HEK293 (cell line): ENCODE data around the gene FIP1L1.

Experiments
- CTCF ChIA-PET: fragments of 350-600 bp; formaldehyde crosslinking; extraction: SDS; loops from one replicate; lab custom pipeline; 2021; ENCODE audit warnings: antibody characterized with exemption; lab: Yijun Ruan, JAX
- POLR2A ChIA-PET: fragments of 300-600 bp; formaldehyde crosslinking; extraction: SDS; loops from one replicate; lab custom pipeline; 2020; ENCODE audit warnings: antibody characterized with exemption, inconsistent platforms; lab: Yijun Ruan, JAX
- H3K27ac ChIP-seq: fragments of 200-500 bp; sonication (Bioruptor generic); 2 replicates; pipeline ENCODE4 v1.5.1; 2014; ENCODE audit warnings: low read depth, low read length, control low read depth, inconsistent platforms; ENCODE audit errors: extremely low read depth
- H3K36me3 ChIP-seq, 2 experiments: fragments of 200-500 bp in 1 of 2; sonication (Bioruptor generic) in 1 of 2; 1 replicate in 1 of 2; 2 replicates in 1 of 2; pipeline ENCODE4 v1.5.1; 2014 to 2017; ENCODE audit warnings: inconsistent platforms in 2 of 2, low read length in 2 of 2; ENCODE audit not compliant: control insufficient read depth in 2 of 2, insufficient read depth in 1 of 2
- H3K4me1 ChIP-seq: fragments of 200-500 bp; sonication (Bioruptor generic); 2 replicates; pipeline ENCODE4 v1.5.1; 2014; ENCODE audit warnings: mild to moderate bottlenecking, low read length, inconsistent platforms; ENCODE audit not compliant: control insufficient read depth, insufficient read depth
- H3K4me3 ChIP-seq: 2 replicates; pipeline ENCODE4 v1.5.1; 2011; ENCODE audit warnings: low read depth, mild to moderate bottlenecking, control low read depth, low read length, moderate library complexity
- H3K9me3 ChIP-seq: fragments of 200-500 bp; sonication (Bioruptor generic); 2 replicates; pipeline ENCODE4 v1.5.1; 2014; ENCODE audit warnings: low read depth, low read length, inconsistent platforms; ENCODE audit not compliant: control insufficient read depth, insufficient read depth
- AEBP2 ChIP-seq: fragments of 450-650 bp; formaldehyde crosslinking; IDR thresholded peaks from 2 replicates; pipeline ENCODE4 v1.5.1; 2016; ENCODE audit warnings: missing biosample characterization, missing genetic modification characterization, borderline replicate concordance
- BCL6B ChIP-seq: fragments of 450-650 bp; formaldehyde crosslinking; IDR thresholded peaks from 2 replicates; pipeline ENCODE4 v1.5.1; 2017; ENCODE audit warnings: missing biosample characterization, missing genetic modification characterization
- EGR2 ChIP-seq: fragments of 450-650 bp; formaldehyde crosslinking; IDR thresholded peaks from 2 replicates; pipeline ENCODE4 v1.5.1; 2016; ENCODE audit warnings: low read depth, missing biosample characterization, missing genetic modification characterization
- GLIS1 ChIP-seq: fragments of 450-650 bp; formaldehyde crosslinking; IDR thresholded peaks from 2 replicates; pipeline ENCODE4 v1.5.1; 2016; ENCODE audit warnings: missing biosample characterization, missing genetic modification characterization
- KLF10 ChIP-seq: fragments of 450-650 bp; IDR thresholded peaks from 2 replicates; pipeline ENCODE4 v1.5.1; 2018; ENCODE audit warnings: missing biosample characterization, mild to moderate bottlenecking, missing genetic modification characterization
- KLF16 ChIP-seq: fragments of 450-650 bp; formaldehyde crosslinking; IDR thresholded peaks from 2 replicates; pipeline ENCODE4 v1.5.1; 2017; ENCODE audit warnings: missing biosample characterization, missing genetic modification characterization
- KLF9 ChIP-seq: fragments of 450-650 bp; formaldehyde crosslinking; IDR thresholded peaks from 2 replicates; pipeline ENCODE4 v1.5.1; 2016; ENCODE audit warnings: missing biosample characterization, missing genetic modification characterization, low read depth
- PRDM6 ChIP-seq: fragments of 450-650 bp; formaldehyde crosslinking; IDR thresholded peaks from 2 replicates; pipeline ENCODE4 v1.5.1; 2017; ENCODE audit warnings: missing biosample characterization, missing genetic modification characterization
- SALL2 ChIP-seq: fragments of 450-650 bp; formaldehyde crosslinking; IDR thresholded peaks from 2 replicates; pipeline ENCODE4 v1.5.0; 2017; ENCODE audit warnings: missing biosample characterization, mild to moderate bottlenecking, missing genetic modification characterization, borderline replicate concordance
- ZFP37 ChIP-seq: fragments of 450-650 bp; formaldehyde crosslinking; IDR thresholded peaks from 2 replicates; pipeline ENCODE4 v1.5.1; 2016; ENCODE audit warnings: missing biosample characterization, missing genetic modification characterization
- ZFP41 ChIP-seq: fragments of 450-650 bp; formaldehyde crosslinking; IDR thresholded peaks from 2 replicates; pipeline ENCODE4 v1.5.1; 2016; ENCODE audit warnings: missing biosample characterization, missing genetic modification characterization, borderline replicate concordance
- ZNF10 ChIP-seq: fragments of 450-650 bp; formaldehyde crosslinking; IDR thresholded peaks from 2 replicates; pipeline ENCODE4 v1.5.1; 2017; ENCODE audit warnings: missing biosample characterization, missing genetic modification characterization
- ZNF121 ChIP-seq: fragments of 450-650 bp; formaldehyde crosslinking; IDR thresholded peaks from 2 replicates; pipeline ENCODE4 v1.5.1; 2016; ENCODE audit warnings: missing biosample characterization, missing genetic modification characterization
- ZNF157 ChIP-seq: fragments of 450-650 bp; formaldehyde crosslinking; IDR thresholded peaks from 2 replicates; pipeline ENCODE4 v1.5.1; 2016; ENCODE audit warnings: missing biosample characterization, missing genetic modification characterization
- ZNF24 ChIP-seq: fragments of 450-650 bp; formaldehyde crosslinking; IDR thresholded peaks from 2 replicates; pipeline ENCODE4 v1.5.1; 2016; ENCODE audit warnings: missing biosample characterization, missing genetic modification characterization
- ZNF248 ChIP-seq: fragments of 450-650 bp; formaldehyde crosslinking; IDR thresholded peaks from 2 replicates; pipeline ENCODE4 v1.5.1; 2017; ENCODE audit warnings: missing biosample characterization, missing genetic modification characterization
- ZNF354C ChIP-seq: fragments of 450-650 bp; formaldehyde crosslinking; IDR thresholded peaks from 2 replicates; pipeline ENCODE4 v1.5.1; 2016; ENCODE audit warnings: missing biosample characterization, missing genetic modification characterization, low read depth, borderline replicate concordance
- ZNF426 ChIP-seq: fragments of 450-650 bp; formaldehyde crosslinking; IDR thresholded peaks from 2 replicates; pipeline ENCODE4 v1.5.1; 2017; ENCODE audit warnings: missing biosample characterization, missing genetic modification characterization, mild to moderate bottlenecking, inconsistent platforms, moderate library complexity
- ZNF518A ChIP-seq: fragments of 450-650 bp; formaldehyde crosslinking; conservative IDR thresholded peaks from 2 replicates; pipeline ENCODE4 v1.5.1; 2016; ENCODE audit warnings: low read depth, missing biosample characterization, missing genetic modification characterization
- ZNF521 ChIP-seq: fragments of 450-650 bp; formaldehyde crosslinking; IDR thresholded peaks from 2 replicates; pipeline ENCODE4 v1.5.1; 2017; ENCODE audit warnings: missing biosample characterization, mild to moderate bottlenecking, missing genetic modification characterization
- ZNF544 ChIP-seq: fragments of 450-650 bp; formaldehyde crosslinking; IDR thresholded peaks from 2 replicates; pipeline ENCODE4 v1.5.0; 2017; ENCODE audit warnings: missing biosample characterization, missing genetic modification characterization
- ZNF624 ChIP-seq: fragments of 450-650 bp; formaldehyde crosslinking; IDR thresholded peaks from 2 replicates; pipeline ENCODE4 v1.5.1; 2017; ENCODE audit warnings: missing biosample characterization, missing genetic modification characterization
- ZNF639 ChIP-seq: fragments of 450-650 bp; formaldehyde crosslinking; IDR thresholded peaks from 2 replicates; pipeline ENCODE4 v1.5.1; 2016; ENCODE audit warnings: missing biosample characterization, missing genetic modification characterization
- ZNF76 ChIP-seq: fragments of 450-650 bp; formaldehyde crosslinking; IDR thresholded peaks from 2 replicates; pipeline ENCODE4; 2016; ENCODE audit warnings: low read depth, missing biosample characterization, missing genetic modification characterization, borderline replicate concordance
- ZNF830 ChIP-seq: fragments of 450-650 bp; IDR thresholded peaks from 2 replicates; pipeline ENCODE4 v1.5.0; 2018; ENCODE audit warnings: missing biosample characterization, missing genetic modification characterization, low read depth, mild to moderate bottlenecking, moderate library complexity

The FIP1L1 gene

GRCh38 chr4:53348046-53348445 is 29.4 kb upstream of the FIP1L1 start (continued):
- TF ChIP-seq ZNF518A (no peak), ZFP37 (no peak), ZNF248 (tag by site-specific recombination) (no peak), ZNF426 (no peak), ZNF639 (no peak), ZNF121 (tag by site-specific recombination) (no peak), KLF9 (no peak), ZNF624 (tag by site-specific recombination) (no peak), GLIS1 (tag by site-specific recombination) (no peak), ZNF544 (tag by site-specific recombination) (no peak), ZNF521 (no peak), BCL6B (tag by site-specific recombination) (no peak), AEBP2 (tag by site-specific recombination) (no peak)

GRCh38 chr4:53349091-53349491 is 28.4 kb upstream of the FIP1L1 start:
- CTCF ChIA-PET: interaction anchor here (0.9 kb wide), 1 partner anchor 9 kb away, joined by 3 read pairs; no protein-coding TSS in a partner anchor
- Histone ChIP-seq H3K4me1 (no peaks in the 10 kb centered on the region), H3K4me3 (no peak overlapping the region), H3K36me3 (peaks cover 0 to 13% of the 10 kb centered on the region in 2 experiments; a peak in 1 of 3 replicates), H3K9me3 (no peaks in the 10 kb centered on the region), H3K27ac (no peak overlapping the region)
- no peak for TF ChIP-seq ZNF830 (tag by site-specific recombination)
- TF ChIP-seq ZNF354C: no peak
- TF ChIP-seq SALL2 (tag by site-specific recombination): no peak
- TF ChIP-seq ZNF157: no peak
- no peak for TF ChIP-seq PRDM6 (tag by site-specific recombination)
- no peak for TF ChIP-seq KLF16 (tag by site-specific recombination)
- TF ChIP-seq ZNF76 (tag by site-specific recombination): no peak
- no peak for TF ChIP-seq EGR2 (tag by site-specific recombination)
- no peak for TF ChIP-seq KLF10 (tag by site-specific recombination)
- TF ChIP-seq ZNF10: no peak
- TF ChIP-seq ZNF639: no peak
- TF ChIP-seq ZNF24 (tag by site-specific recombination): no peak
- no peak for TF ChIP-seq ZFP41 (tag by site-specific recombination)
- POLR2A ChIA-PET: no interaction called here
